Astrocyte of the cerebellum (primary cell): Measurements from ENCODE around the gene FAM193A.

ENCODE experiments used
- DNase-seq: peaks from one replicate; pipeline ENCODE4 v3.0.0-alpha.2; 2011; ENCODE audit warnings: low read depth
- H3K4me3 ChIP-seq: 2 replicates; pipeline ENCODE4 v1.5.1; 2011; ENCODE audit warnings: mild to moderate bottlenecking, low read depth, low read length, moderate library complexity
- in situ Hi-C: cut with HindIII; loops from 2 replicates; pipeline ENCODE4 v1.10.0; 2017; ENCODE audit warnings: low sequenced_read_pairs
- TF ChIP-seq, protein P1 (sequence below): IDR thresholded peaks from 2 replicates; pipeline ENCODE4 v1.5.1; 2012; ENCODE audit warnings: low read length, low read depth, moderate library complexity, mild to moderate bottlenecking; ENCODE audit errors: missing control alignments

The FAM193A gene

DNA sequence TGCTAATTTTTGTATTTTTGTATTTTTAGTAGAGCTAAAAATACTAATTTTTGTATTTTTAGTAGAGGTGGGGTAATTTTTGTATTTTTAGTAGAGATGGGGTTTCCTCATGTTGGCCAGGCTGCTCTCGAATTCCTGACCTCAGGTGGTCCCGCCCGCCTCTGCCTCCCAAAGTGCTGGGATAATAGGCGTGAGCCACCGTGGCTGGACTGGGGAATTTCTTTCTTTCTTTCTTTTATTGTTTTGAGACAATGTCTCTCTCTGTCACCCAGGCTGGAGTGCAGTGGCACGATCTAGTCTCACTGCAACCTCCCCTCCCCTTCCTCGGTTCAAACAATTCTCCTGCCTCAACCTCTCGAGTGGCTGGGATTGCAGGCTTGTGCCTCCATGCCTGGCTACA lies 83.0 kb downstream of the FAM193A start:
- DNase-seq, result no peak
- TF ChIP-seq, protein P1, sequence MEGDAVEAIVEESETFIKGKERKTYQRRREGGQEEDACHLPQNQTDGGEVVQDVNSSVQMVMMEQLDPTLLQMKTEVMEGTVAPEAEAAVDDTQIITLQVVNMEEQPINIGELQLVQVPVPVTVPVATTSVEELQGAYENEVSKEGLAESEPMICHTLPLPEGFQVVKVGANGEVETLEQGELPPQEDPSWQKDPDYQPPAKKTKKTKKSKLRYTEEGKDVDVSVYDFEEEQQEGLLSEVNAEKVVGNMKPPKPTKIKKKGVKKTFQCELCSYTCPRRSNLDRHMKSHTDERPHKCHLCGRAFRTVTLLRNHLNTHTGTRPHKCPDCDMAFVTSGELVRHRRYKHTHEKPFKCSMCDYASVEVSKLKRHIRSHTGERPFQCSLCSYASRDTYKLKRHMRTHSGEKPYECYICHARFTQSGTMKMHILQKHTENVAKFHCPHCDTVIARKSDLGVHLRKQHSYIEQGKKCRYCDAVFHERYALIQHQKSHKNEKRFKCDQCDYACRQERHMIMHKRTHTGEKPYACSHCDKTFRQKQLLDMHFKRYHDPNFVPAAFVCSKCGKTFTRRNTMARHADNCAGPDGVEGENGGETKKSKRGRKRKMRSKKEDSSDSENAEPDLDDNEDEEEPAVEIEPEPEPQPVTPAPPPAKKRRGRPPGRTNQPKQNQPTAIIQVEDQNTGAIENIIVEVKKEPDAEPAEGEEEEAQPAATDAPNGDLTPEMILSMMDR, result no peak
- H3K4me3 ChIP-seq, result no peak overlapping the region
- in situ Hi-C loops, result no loop called here

DNA sequence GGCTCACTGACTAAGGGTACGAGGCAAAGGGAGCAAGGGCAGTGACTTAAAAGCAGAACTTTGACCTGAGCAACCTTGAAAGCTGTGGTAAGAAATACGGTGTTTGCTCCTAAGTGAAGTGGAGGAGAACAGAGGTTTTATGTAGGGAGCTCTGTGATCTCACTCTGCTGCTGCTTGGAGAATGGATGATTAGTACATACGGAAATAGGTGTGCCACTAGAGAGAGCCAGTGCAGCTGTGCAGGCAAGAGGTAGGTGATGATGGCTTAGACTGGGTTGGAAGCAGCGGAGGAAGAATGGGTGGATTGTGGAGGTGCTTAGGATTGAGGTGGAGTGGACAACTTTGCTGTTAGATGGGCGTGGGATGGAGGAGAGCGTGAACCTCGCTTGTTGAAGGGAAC lies 85.0 kb downstream of the FAM193A start:
- in situ Hi-C loops, result no loop called here
- TF ChIP-seq, protein P1, result no peak
- no peak for DNase-seq
- no peak overlapping the region for H3K4me3 ChIP-seq

DNA sequence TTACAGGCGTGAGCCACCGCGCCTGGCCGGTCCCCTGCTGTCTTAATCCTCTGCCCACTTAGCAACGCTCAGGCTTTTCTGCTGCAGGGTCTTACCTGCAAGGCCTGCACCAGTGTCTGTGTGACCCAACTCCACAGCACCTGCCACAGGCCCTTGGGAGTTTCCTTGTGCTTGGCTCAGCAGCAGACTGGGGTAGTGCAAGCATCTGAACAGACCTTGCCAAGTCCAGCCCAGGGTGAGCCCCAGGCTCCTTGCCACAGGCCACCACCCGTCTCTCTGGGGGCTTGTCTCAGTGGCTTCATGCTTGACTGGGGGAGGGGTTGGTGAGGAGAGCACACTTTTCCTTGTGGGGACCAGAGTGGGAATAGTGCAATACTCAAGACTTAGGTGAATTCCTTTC lies 87.0 kb downstream of the FAM193A start:
- DNase-seq, result no peak
- TF ChIP-seq, protein P1, result no peak
- in situ Hi-C loops, result no loop called here
- no peak overlapping the region for H3K4me3 ChIP-seq

DNA sequence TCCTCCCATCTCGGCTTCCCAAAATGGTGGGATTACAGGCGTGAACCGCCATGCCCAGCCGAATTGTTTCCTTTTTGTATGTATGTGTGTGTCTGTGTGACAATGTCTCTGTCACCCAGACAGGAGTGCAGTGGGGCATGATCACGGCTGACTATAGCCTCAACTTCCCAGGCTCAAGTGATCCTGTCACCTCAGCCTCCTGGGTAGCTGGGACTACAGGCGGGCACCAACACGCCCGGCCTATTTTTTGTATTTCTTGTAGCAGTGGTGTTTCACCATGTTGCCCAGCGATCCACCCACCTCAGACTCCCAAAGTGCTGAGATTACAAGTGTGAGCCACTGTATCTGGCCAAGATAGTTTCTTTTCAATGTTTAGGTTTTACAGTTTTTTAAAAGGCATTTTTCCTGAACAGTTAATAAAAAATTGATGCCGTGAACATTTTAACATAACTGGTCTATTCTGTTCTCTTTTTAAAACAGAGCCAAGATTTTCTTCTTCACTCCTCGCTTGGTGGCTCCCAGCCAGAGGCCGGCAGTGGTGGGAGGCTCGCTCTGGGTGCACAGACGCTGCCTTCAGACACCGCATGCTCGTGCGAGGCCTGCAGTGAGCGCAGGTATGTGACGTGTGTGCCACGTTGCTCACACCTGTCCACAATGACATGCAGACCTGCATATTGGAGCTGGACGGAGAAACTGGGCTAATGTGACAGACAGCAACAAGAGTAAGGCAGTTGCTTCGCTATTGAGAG lies 88.5 kb downstream of the FAM193A start:
- DNase-seq, result no peak
- in situ Hi-C loops, result no loop called here

DNA sequence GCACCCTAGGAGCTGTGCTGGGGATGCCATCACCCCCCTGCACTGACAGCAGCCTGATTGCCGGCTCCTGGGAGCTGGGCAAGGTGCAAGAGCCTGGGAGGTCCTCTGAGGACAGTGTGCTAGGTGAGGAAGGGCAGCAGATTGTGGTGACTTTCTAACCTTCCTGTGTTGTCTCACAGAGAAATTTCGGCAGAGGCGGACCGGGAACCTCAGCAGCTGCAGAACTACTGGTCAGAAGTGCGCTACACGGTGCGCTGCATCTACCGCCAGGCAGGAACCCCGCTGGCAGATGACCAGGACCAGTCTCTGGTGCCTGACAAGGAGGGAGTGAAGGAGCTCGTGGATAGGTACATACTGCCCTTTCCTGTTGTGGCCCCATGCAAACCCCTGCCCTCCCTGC lies 89.8 kb downstream of the FAM193A start:
- in situ Hi-C loops, result no loop called here
- no peak overlapping the region for H3K4me3 ChIP-seq

More for the DNA sequence above, 88.5 kb downstream of the FAM193A start:
- TF ChIP-seq, protein P1, result no peak
- no peak overlapping the region for H3K4me3 ChIP-seq

DNA sequence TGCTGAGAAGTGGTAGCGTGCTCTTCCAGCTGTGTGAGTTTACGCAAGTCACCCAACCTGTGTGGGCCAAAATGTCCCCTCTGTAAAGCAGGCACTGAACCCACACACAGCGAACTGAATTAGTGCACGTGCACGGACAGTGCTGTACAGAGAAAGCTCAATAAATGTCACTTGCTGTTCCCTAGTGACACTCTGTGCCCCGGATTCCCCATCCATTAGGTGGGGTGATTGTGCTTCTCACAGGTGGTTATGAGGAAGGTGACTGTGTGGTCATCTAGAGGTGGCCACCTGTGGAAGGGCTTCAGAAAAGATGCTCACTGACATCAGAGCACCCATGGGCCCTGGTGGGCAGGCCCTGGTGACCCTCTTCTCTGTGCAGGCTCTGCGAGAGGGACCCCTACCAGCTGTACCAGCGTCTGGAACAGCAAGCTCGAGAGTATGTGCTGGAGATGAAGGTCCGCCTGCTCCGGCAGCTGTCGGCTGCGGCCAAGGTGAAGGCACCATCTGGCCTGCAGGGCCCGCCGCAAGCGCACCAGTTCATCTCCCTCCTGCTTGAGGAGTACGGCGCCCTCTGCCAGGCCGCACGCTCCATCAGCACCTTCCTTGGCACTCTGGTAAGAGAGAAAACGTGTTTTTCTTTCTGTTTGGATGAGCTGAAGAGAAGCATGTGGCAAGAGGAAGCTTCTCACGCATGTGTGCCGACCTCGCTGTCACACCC lies 94.3 kb downstream of the FAM193A start:
- DNase-seq, result no peak
- in situ Hi-C loops, result loop anchor here (5.0 to 10.0 kb wide), 4 partner anchors 47 to 386 kb away; partner anchors contain the start of genes HAUS3 and POLN
- TF ChIP-seq, protein P1, result no peak
- H3K4me3 ChIP-seq, result no peak overlapping the region

More for the DNA sequence above, 89.8 kb downstream of the FAM193A start:
- TF ChIP-seq, protein P1, result no peak
- no peak for DNase-seq
